IPS-20b (cell line): ENCODE results near the gene FXYD6.

Experiments used
- H3K27ac ChIP-seq: one replicate; pipeline ENCODE4 v1.5.1; 2013; ENCODE audit warnings: low read length
- H3K27me3 ChIP-seq: 2 replicates; pipeline ENCODE4 v1.6.1; 2013; ENCODE audit warnings: mild to moderate bottlenecking, low read length, inconsistent platforms; ENCODE audit not compliant: insufficient read depth
- H3K36me3 ChIP-seq: 2 replicates; pipeline ENCODE4 v1.6.1; 2013; ENCODE audit warnings: low read depth, mild to moderate bottlenecking, inconsistent platforms, low read length, moderate library complexity; ENCODE audit not compliant: insufficient read depth
- H3K4me1 ChIP-seq: 2 replicates; pipeline ENCODE4 v1.6.1; 2013; ENCODE audit warnings: mild to moderate bottlenecking, control low read depth, inconsistent platforms, low read length, moderate library complexity; ENCODE audit not compliant: insufficient read depth
- H3K4me3 ChIP-seq: 2 replicates; pipeline ENCODE4 v1.5.1; 2013; ENCODE audit warnings: mild to moderate bottlenecking, low read length, inconsistent platforms
- H3K9ac ChIP-seq: 2 replicates; pipeline ENCODE4 v1.6.1; 2013; ENCODE audit warnings: low read depth, mild to moderate bottlenecking, inconsistent platforms, low read length, moderate library complexity
- H3K9me3 ChIP-seq: 2 replicates; pipeline ENCODE4 v1.6.1; 2013; ENCODE audit warnings: mild to moderate bottlenecking, low read depth, low read length, inconsistent platforms; ENCODE audit not compliant: insufficient read depth

The FXYD6 gene

GRCh38 chr11:117822074-117823033 is 54.1 kb downstream of the FXYD6 start:
- peaks cover 11% of the 10 kb centered on the region for H3K4me1 ChIP-seq
- no peak overlapping the region for H3K9ac ChIP-seq
- H3K27me3 ChIP-seq: no peaks in the 10 kb centered on the region; the same call in 1 of the 2 replicates
- H3K36me3 ChIP-seq: no peaks in the 10 kb centered on the region
- no peak overlapping the region for H3K4me3 ChIP-seq
- H3K27ac ChIP-seq: no peak overlapping the region
- no peaks in the 10 kb centered on the region for H3K9me3 ChIP-seq

- Histone ChIP-seq H3K9ac (no peak overlapping the region), H3K27ac (no peak overlapping the region), H3K27me3 (peaks cover 6% of the 10 kb centered on the region; the same call in 1 of the 2 replicates), H3K4me1 (peaks cover 16% of the 10 kb centered on the region), H3K36me3 (no peaks in the 10 kb centered on the region), H3K9me3 (no peaks in the 10 kb centered on the region), H3K4me3 (no peak overlapping the region)
These were observed 55.0 kb downstream of the FXYD6 start for GRCh38 chr11:117821431-117821830.

GRCh38 chr11:117820516-117820915 is 55.9 kb downstream of the FXYD6 start:
- peaks cover 21% of the 10 kb centered on the region for H3K4me1 ChIP-seq
- H3K9ac ChIP-seq: no peak overlapping the region
- H3K27ac ChIP-seq: no peak overlapping the region

GRCh38 chr11:117820071-117820470 is 56.4 kb downstream of the FXYD6 start:
- Histone ChIP-seq H3K9ac (no peak overlapping the region), H3K36me3 (no peaks in the 10 kb centered on the region), H3K9me3 (no peaks in the 10 kb centered on the region), H3K4me3 (no peak overlapping the region), H3K4me1 (peaks cover 23% of the 10 kb centered on the region), H3K27ac (no peak overlapping the region), H3K27me3 (peaks cover 6% of the 10 kb centered on the region; the same call in 1 of the 2 replicates)

More at GRCh38 chr11:117820516-117820915, 55.9 kb downstream of the FXYD6 start:
- Histone ChIP-seq H3K4me3 (no peak overlapping the region), H3K27me3 (peaks cover 6% of the 10 kb centered on the region; the same call in 1 of the 2 replicates), H3K9me3 (no peaks in the 10 kb centered on the region), H3K36me3 (no peaks in the 10 kb centered on the region)

- peaks cover 24% of the 10 kb centered on the region for H3K4me1 ChIP-seq
These were observed 57.1 kb downstream of the FXYD6 start for GRCh38 chr11:117819096-117820040.

GRCh38 chr11:117818041-117818873 is 58.2 kb downstream of the FXYD6 start:
- no peak overlapping the region for H3K27ac ChIP-seq
- H3K27me3 ChIP-seq: peaks cover 6% of the 10 kb centered on the region; the same call in 1 of the 2 replicates
- H3K4me1 ChIP-seq: peaks cover 22% of the 10 kb centered on the region
- H3K36me3 ChIP-seq: no peaks in the 10 kb centered on the region
- no peaks in the 10 kb centered on the region for H3K9me3 ChIP-seq
- H3K9ac ChIP-seq: no peak overlapping the region
- 0 out of 2 replicates have a peak overlapping the region, but pooled peaks have one; percentile 55 for H3K4me3 ChIP-seq

More at GRCh38 chr11:117819096-117820040, 57.1 kb downstream of the FXYD6 start:
- Histone ChIP-seq H3K27me3 (peaks cover 6% of the 10 kb centered on the region; the same call in 1 of the 2 replicates), H3K27ac (no peak overlapping the region), H3K36me3 (no peaks in the 10 kb centered on the region), H3K9me3 (no peaks in the 10 kb centered on the region), H3K4me3 (no peak overlapping the region), H3K9ac (no peak overlapping the region)

GRCh38 chr11:117817368-117818040 is 59.0 kb downstream of the FXYD6 start:
- Histone ChIP-seq H3K27ac (no peak overlapping the region), H3K9me3 (no peaks in the 10 kb centered on the region), H3K4me3 (peak overlapping the region; percentile 55; the same call in 1 of the 2 replicates), H3K27me3 (peaks cover 6% of the 10 kb centered on the region; the same call in 1 of the 2 replicates), H3K9ac (peak overlapping the region; percentile 37; the same call in 1 of the 2 replicates), H3K36me3 (no peaks in the 10 kb centered on the region), H3K4me1 (peaks cover 22% of the 10 kb centered on the region)

- Histone ChIP-seq H3K9ac (peak overlapping the region; percentile 37; the same call in 1 of the 2 replicates), H3K27me3 (peaks cover 6% of the 10 kb centered on the region; the same call in 1 of the 2 replicates), H3K27ac (no peak overlapping the region), H3K4me1 (peaks cover 22% of the 10 kb centered on the region), H3K36me3 (no peaks in the 10 kb centered on the region), H3K9me3 (no peaks in the 10 kb centered on the region), H3K4me3 (peak overlapping the region; percentile 55; the same call in 1 of the 2 replicates)
These were observed 59.6 kb downstream of the FXYD6 start for GRCh38 chr11:117816846-117817367.

- H3K9me3 ChIP-seq: no peaks in the 10 kb centered on the region
- no peaks in the 10 kb centered on the region for H3K36me3 ChIP-seq
- H3K4me3 ChIP-seq: no peak overlapping the region
- no peak overlapping the region for H3K9ac ChIP-seq
- H3K4me1 ChIP-seq: peaks cover 22% of the 10 kb centered on the region
- H3K27me3 ChIP-seq: peaks cover 6% of the 10 kb centered on the region; the same call in 1 of the 2 replicates
- no peak overlapping the region for H3K27ac ChIP-seq
These were observed 60.2 kb downstream of the FXYD6 start for GRCh38 chr11:117816151-117816741.
